A549 (cell line): ENCODE data around the gene ITPKC. TPM values are rescaled to one million over a fixed set of nuclear protein-coding genes. Genes with fewer than 3 reads are reported as not detected.

Source experiments
- ATAC-seq, 2 experiments: fragments of 200-7000 bp in 1 of 2; fragments of >200 bp in 1 of 2; cut with Nextera tagmentation in 1 of 2; cut with Tn5 transposase in 1 of 2; 3 replicates each; pipeline versions ENCODE4 v1.8.0 to v1.9.1; 2018 to 2020; ENCODE audit warnings: mild to moderate bottlenecking in 1 of 2, moderate library complexity in 1 of 2
- CTCF ChIA-PET: fragments of 300-600 bp; sonication (Branson Sonifier 250); formaldehyde crosslinking; extraction: SDS; loops from one replicate; lab custom pipeline; 2021; ENCODE audit warnings: antibody characterized with exemption, inconsistent platforms; lab: Yijun Ruan, JAX
- POLR2A ChIA-PET: fragments of 350-600 bp; formaldehyde crosslinking; extraction: SDS; loops from one replicate; lab custom pipeline; 2021; ENCODE audit warnings: antibody characterized with exemption, inconsistent platforms; lab: Yijun Ruan, JAX
- DNase-seq, 2 experiments: peaks; one replicate each; pipeline versions ENCODE4 v3.0.0 to v3.0.0-alpha.2; 2011 to 2016; ENCODE audit warnings: low read depth in 1 of 2, low spot score in 1 of 2
- FAIRE-seq: peaks from 2 replicates; lab custom pipeline; 2011; peaks lifted over from hg19 to GRCh38; lab: Jason Lieb, UNC
- H3K27ac ChIP-seq, 2 experiments: fragments of >200 bp; sonication (Bioruptor Twin); formaldehyde crosslinking; 3 replicates each; pipeline ENCODE4 v1.5.1; 2016 to 2017
- H3K4me1 ChIP-seq: fragments of >200 bp; sonication (Bioruptor Twin); formaldehyde crosslinking; 3 replicates; pipeline ENCODE4 v1.6.1; 2016
- H3K4me2 ChIP-seq: fragments of >200 bp; sonication (Bioruptor Twin); formaldehyde crosslinking; 3 replicates; pipeline ENCODE4 v1.6.1; 2016
- H3K4me3 ChIP-seq: fragments of >200 bp; sonication (Bioruptor Twin); formaldehyde crosslinking; 3 replicates; pipeline ENCODE4 v1.5.1; 2016
- H3K9me3 ChIP-seq: fragments of >200 bp; sonication (Bioruptor Twin); formaldehyde crosslinking; 3 replicates; pipeline ENCODE4 v1.6.1; 2016
- BCL3 ChIP-seq: fragments of >200 bp; sonication (Bioruptor Twin); formaldehyde crosslinking; IDR thresholded peaks from 3 replicates; pipeline ENCODE4 v1.6.1; 2016
- CBX2 ChIP-seq: fragments of 200-600 bp; sonication (generic); IDR thresholded peaks from 2 replicates; pipeline ENCODE4 v1.6.1; 2016; ENCODE audit warnings: low read depth, mild to moderate bottlenecking, borderline replicate concordance
- CBX8 ChIP-seq: fragments of 200-600 bp; sonication (generic); IDR thresholded peaks from 2 replicates; pipeline ENCODE4 v1.6.1; 2016
- CEBPB ChIP-seq, 2 experiments: fragments of >200 bp in 1 of 2; sonication (Bioruptor Twin) in 1 of 2; formaldehyde crosslinking in 1 of 2; IDR thresholded peaks; 2 replicates each; pipeline ENCODE4 v1.6.1; 2012 to 2016
- CHD4 ChIP-seq: fragments of 200-600 bp; sonication (generic); IDR thresholded peaks from 2 replicates; pipeline ENCODE4 v1.6.1; 2016; ENCODE audit warnings: antibody characterized with exemption, mild to moderate bottlenecking, borderline replicate concordance
- CTCF ChIP-seq: fragments of >200 bp; sonication (Bioruptor Twin); formaldehyde crosslinking; IDR thresholded peaks from 3 replicates; pipeline ENCODE4 v1.5.1; 2016
- EHF ChIP-seq: fragments of 250-450 bp; sonication (Bioruptor Pico); IDR thresholded peaks from 2 replicates; pipeline ENCODE4 v1.5.0; 2020; ENCODE audit warnings: mild to moderate bottlenecking
- EHMT2 ChIP-seq: fragments of 200-600 bp; sonication (generic); IDR thresholded peaks from 2 replicates; pipeline ENCODE4 v1.6.1; 2016; ENCODE audit warnings: antibody characterized with exemption, low read depth, mild to moderate bottlenecking, moderate library complexity
- ELK1 ChIP-seq: fragments of 150-350 bp; IDR thresholded peaks from 2 replicates; pipeline ENCODE4 v1.6.1; 2014; ENCODE audit warnings: low read depth, mild to moderate bottlenecking, low read length
- FOSB ChIP-seq: fragments of 250-450 bp; sonication (Bioruptor Pico); IDR thresholded peaks from 2 replicates; pipeline ENCODE4 v1.5.0; 2020; ENCODE audit warnings: mild to moderate bottlenecking, moderate library complexity
- HDAC2 ChIP-seq: fragments of 200-600 bp; sonication (generic); IDR thresholded peaks from 2 replicates; pipeline ENCODE4 v1.6.1; 2016
- HES2 ChIP-seq: fragments of >200 bp; sonication (Bioruptor Twin); formaldehyde crosslinking; IDR thresholded peaks from 2 replicates; pipeline ENCODE4 v1.6.1; 2016
- HEYL ChIP-seq: fragments of 250-450 bp; sonication (Bioruptor Pico); IDR thresholded peaks from 2 replicates; pipeline ENCODE4 v1.8.0; 2021; ENCODE audit warnings: mild to moderate bottlenecking, moderate library complexity
- HOXA7 ChIP-seq: fragments of 250-450 bp; sonication (Bioruptor Pico); IDR thresholded peaks from 2 replicates; pipeline ENCODE4 v1.5.0; 2020; ENCODE audit warnings: mild to moderate bottlenecking, moderate library complexity
- HOXB13 ChIP-seq: fragments of 250-450 bp; sonication (Bioruptor Pico); IDR thresholded peaks from 2 replicates; pipeline ENCODE4 v1.5.0; 2020; ENCODE audit warnings: low read depth, mild to moderate bottlenecking, moderate library complexity
- JUNB ChIP-seq: fragments of >200 bp; sonication (Bioruptor Twin); formaldehyde crosslinking; IDR thresholded peaks from 2 replicates; pipeline ENCODE4 v1.6.1; 2016
- KDM1A ChIP-seq: fragments of 200-600 bp; sonication (generic); IDR thresholded peaks from 2 replicates; pipeline ENCODE4 v1.6.1; 2016; ENCODE audit warnings: low read depth, mild to moderate bottlenecking
- MAFK ChIP-seq: fragments of 450-650 bp; IDR thresholded peaks from 2 replicates; pipeline ENCODE4 v1.6.1; 2014; ENCODE audit not compliant: partially characterized antibody
- POLR2AphosphoS2 ChIP-seq: conservative IDR thresholded peaks from 2 replicates; pipeline ENCODE4 v1.6.1; 2012; ENCODE audit warnings: low read length, improper control_type of control experiment, inconsistent platforms
- RAD21 ChIP-seq, 2 experiments: fragments of >200 bp in 1 of 2; sonication (Bioruptor Twin) in 1 of 2; formaldehyde crosslinking in 1 of 2; IDR thresholded peaks in 1 of 2; conservative IDR thresholded peaks in 1 of 2; 2 replicates in 1 of 2; 3 replicates in 1 of 2; pipeline ENCODE4 v1.6.1; 2012 to 2018; ENCODE audit warnings: inconsistent platforms in 1 of 2
- RCOR1 ChIP-seq: fragments of 150-350 bp; IDR thresholded peaks from 2 replicates; pipeline ENCODE4 v1.6.1; 2014; ENCODE audit warnings: antibody characterized with exemption, low read length, low read depth
- RFX5 ChIP-seq: fragments of 450-650 bp; IDR thresholded peaks from 2 replicates; pipeline ENCODE4 v1.7.1; 2014; ENCODE audit warnings: antibody characterized with exemption, mild to moderate bottlenecking, moderate library complexity
- SMC3 ChIP-seq: fragments of >200 bp; sonication (Bioruptor Twin); formaldehyde crosslinking; IDR thresholded peaks from 3 replicates; pipeline ENCODE4 v1.6.1; 2018; ENCODE audit warnings: inconsistent platforms
- USF2 ChIP-seq: fragments of 450-650 bp; IDR thresholded peaks from 2 replicates; pipeline ENCODE4 v1.6.1; 2014; ENCODE audit warnings: antibody characterized with exemption
- ZC3H11A ChIP-seq: fragments of 450-650 bp; IDR thresholded peaks from 2 replicates; pipeline ENCODE4 v1.6.1; 2014; ENCODE audit warnings: antibody characterized with exemption, mild to moderate bottlenecking
- ZFP36 ChIP-seq: fragments of 450-650 bp; IDR thresholded peaks from 2 replicates; pipeline ENCODE4 v1.6.1; 2014; ENCODE audit warnings: borderline replicate concordance; ENCODE audit not compliant: partially characterized antibody
- WGBS: methylation state at CpG from one replicate; pipeline ENCODE4 v1.1.6; 2017; ENCODE audit errors: missing lambda C conversion rate; 5-methylcytosine and 5-hydroxymethylcytosine counted together
- polyA plus RNA-seq, 4 experiments: library from polyadenylated mRNA; depleted of rRNA in 3 of 4; stranded (reverse); fragments of >200 nt; fragmentation: RNase III in 1 of 4; extraction: RNeasy Plus Mini Kit Qiagen cat#74134 plus additional on column Dnase treatment in 1 of 4; gene quantifications; 2 replicates in 3 of 4; 3 replicates in 1 of 4; pipeline ENCODE4 v1.2.3, GENCODE V29; 2011 to 2017

The ITPKC gene
- polyA plus RNA-seq, 2 of the 4 experiments (the other 2 are of a cell fraction), result 6.5 to 7.9 TPM

GRCh38 chr19:40742886-40743285 is 26.0 kb downstream of the ITPKC start:
- Histone ChIP-seq H3K4me3 (no peak overlapping the region), H3K9me3 (no peaks in the 10 kb centered on the region), H3K4me1 (peaks cover 13% of the 10 kb centered on the region), H3K4me2 (no peak overlapping the region), H3K27ac (no peak overlapping the region)
- ChIA-PET POLR2A (interaction anchor here (0.9 to 3.2 kb wide), 4 partner anchors 8 to 52 kb away, joined by 6 to 13 read pairs (median 10); partner anchors contain the start of genes ACTMAP, COQ8B, ITPKC and NUMBL), CTCF (interaction anchor here (0.5 to 15.8 kb wide), 15 partner anchors 10 to 402 kb away, joined by 3 to 199 read pairs (median 3); partner anchors contain the start of gene EGLN2)
- no peak for TF ChIP-seq EHMT2
- no peak for TF ChIP-seq BCL3
- no peak for TF ChIP-seq ZC3H11A
- no peak for TF ChIP-seq MAFK
- no peak for TF ChIP-seq ELK1
- TF ChIP-seq EHF (CRISPR knock-in tag), result no peak
- TF ChIP-seq HES2, result no peak
- TF ChIP-seq SMC3, result no peak
- no peak for TF ChIP-seq FOSB (CRISPR knock-in tag)
- no peak for TF ChIP-seq HDAC2
- TF ChIP-seq RFX5, result no peak
- TF ChIP-seq CBX2, result no peak
- no peak for TF ChIP-seq KDM1A
- TF ChIP-seq HEYL (CRISPR knock-in tag), result no peak
- 87% methylated on average over 12 of the region's 12 CpGs for WGBS
- ATAC-seq (no peak), DNase-seq (no peak), FAIRE-seq (no peak)

- ChIA-PET POLR2A (interaction anchor here (1.5 to 3.2 kb wide), 2 partner anchors 27 to 34 kb away, joined by 6 to 12 read pairs; partner anchors contain the start of genes COQ8B, ITPKC and RAB4B), CTCF (interaction anchor here (0.6 to 15.8 kb wide), 11 partner anchors 9 to 401 kb away, joined by 3 to 199 read pairs (median 4); partner anchors contain the start of genes EGLN2 and NUMBL)
- no peaks in the 10 kb centered on the region for H3K9me3 ChIP-seq
- ATAC-seq (no peak), DNase-seq (no peak), FAIRE-seq (no peak)
- no peak for TF ChIP-seq HOXA7 (CRISPR knock-in tag)
- no peak for TF ChIP-seq POLR2AphosphoS2
- no peak for TF ChIP-seq CHD4
- TF ChIP-seq RCOR1, result no peak
- no peak overlapping the region for H3K4me3 ChIP-seq
- no peak overlapping the region for H3K4me2 ChIP-seq
- 87% methylated on average over 10 of the region's 10 CpGs for WGBS
- H3K4me1 ChIP-seq, result peaks cover 20% of the 10 kb centered on the region
- no peak overlapping the region for H3K27ac ChIP-seq
These were observed 27.0 kb downstream of the ITPKC start for GRCh38 chr19:40743926-40744325.

GRCh38 chr19:40744554-40745401 is 27.9 kb downstream of the ITPKC start:
- no peaks in the 10 kb centered on the region for H3K9me3 ChIP-seq
- CTCF ChIA-PET, result interaction anchor here (0.6 to 15.8 kb wide), 12 partner anchors 16 to 400 kb away, joined by 3 to 199 read pairs (median 4); partner anchors contain the start of genes EGLN2, NUMBL and RAB4B
- DNase-seq, result no peak
- H3K4me2 ChIP-seq, result peak overlapping the region; percentile 29; the same call in 2 of the 3 replicates
- no peak for FAIRE-seq
- WGBS, result 78% methylated on average over 17 of the region's 17 CpGs
- no peak overlapping the region for H3K4me3 ChIP-seq
- POLR2A ChIA-PET, result interaction anchor here (0.8 to 1.7 kb wide), 3 partner anchors 28 to 54 kb away, joined by 4 to 6 read pairs (median 4); partner anchors contain the start of genes COQ8B, EGLN2, ITPKC and RAB4B
- ATAC-seq, result peak; percentile 7 to 46; a peak in 4 of 6 replicates
- TF ChIP-seq USF2 (no peak), CEBPB (IDR thresholded peaks at IDR 0.05) (no peak), ZC3H11A (no peak), HOXB13 (CRISPR knock-in tag) (no peak), CTCF (peak; percentile 24; the same call in 1 of the 3 replicates), RAD21 (conservative IDR thresholded peaks at IDR 0.05 in 1 of 2, IDR thresholded peaks at IDR 0.05 in 1 of 2) (peak; percentile 34; a peak in 4 of 5 replicates), EHMT2 (no peak), JUNB (no peak), ZFP36 (no peak), HES2 (no peak), SMC3 (peak; percentile 20; the same call in 1 of the 3 replicates), CBX8 (no peak)
- H3K4me1 ChIP-seq, result peaks cover 28% of the 10 kb centered on the region
- peak overlapping the region in 1 of 2 experiments; percentile 64; a peak in 3 of 6 replicates for H3K27ac ChIP-seq
